Activated CD4-positive, alpha-beta T cell treated with anti-CD3 and anti-CD28 coated beads, Interleukin-2, amount 50 U/mL, for 24 hours (primary cell): ENCODE measurements around the gene PITPNC1.
"Not testable (repeated sequence)": the region's sequence is repeated elsewhere in the genome, so short reads cannot be mapped to it uniquely, and the experiment has no call there.

ENCODE experiments used
- DNase-seq, 2 donors: peaks; one replicate each; pipeline ENCODE4 v3.0.0-alpha.2; 2020; ENCODE audit warnings: low read depth in 1 of 2, low spot score in 1 of 2

Gene PITPNC1

GRCh38 chr17:67509390-67510287 lies 132.6 kb downstream of the PITPNC1 start:
- DNase-seq: no peak

GRCh38 chr17:67511012-67511411 lies 133.9 kb downstream of the PITPNC1 start:
- DNase-seq: no peak

DNA sequence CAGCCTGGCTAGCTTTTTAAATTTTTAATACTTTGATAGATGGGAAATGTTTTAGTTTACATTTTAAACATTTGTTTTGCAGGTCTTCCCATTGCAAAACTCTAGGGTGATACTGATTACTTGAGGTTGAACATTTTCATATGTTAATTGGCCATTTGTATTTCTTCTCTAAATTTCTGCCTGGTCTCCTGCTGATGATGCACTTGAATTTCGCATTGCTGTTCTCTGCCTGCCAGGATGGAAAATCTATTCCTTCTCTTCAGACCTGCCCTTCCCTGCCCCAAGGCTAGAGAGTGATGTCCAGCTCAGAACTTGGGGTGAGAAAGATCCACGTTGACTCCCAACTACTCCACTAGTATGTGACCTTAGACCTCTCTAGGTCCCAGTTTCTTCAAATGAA lies 134.7 kb downstream of the PITPNC1 start:
- DNase-seq: no peak

DNA sequence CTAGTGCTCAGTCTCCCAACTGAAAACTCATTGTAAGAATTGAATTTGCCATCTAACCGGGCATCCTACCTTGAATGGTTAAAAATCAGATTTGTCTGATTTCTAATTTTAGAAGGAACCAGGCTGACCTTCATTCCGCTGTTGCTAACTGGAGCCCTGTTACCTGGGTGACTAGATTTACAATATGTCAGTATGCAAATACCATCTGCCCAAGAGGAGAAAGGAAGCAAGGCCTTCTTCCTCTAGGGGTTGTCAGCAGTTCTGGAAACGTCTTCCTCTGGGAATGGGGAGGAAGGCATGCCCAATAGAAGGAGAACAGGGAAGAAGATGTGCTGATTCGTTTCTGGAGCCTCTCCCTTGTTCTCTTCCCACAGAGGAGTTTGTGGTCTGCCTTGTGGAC lies 137.9 kb downstream of the PITPNC1 start:
- DNase-seq: no peak

GRCh38 chr17:67515490-67516083 lies 138.5 kb downstream of the PITPNC1 start:
- no peak for DNase-seq

DNA sequence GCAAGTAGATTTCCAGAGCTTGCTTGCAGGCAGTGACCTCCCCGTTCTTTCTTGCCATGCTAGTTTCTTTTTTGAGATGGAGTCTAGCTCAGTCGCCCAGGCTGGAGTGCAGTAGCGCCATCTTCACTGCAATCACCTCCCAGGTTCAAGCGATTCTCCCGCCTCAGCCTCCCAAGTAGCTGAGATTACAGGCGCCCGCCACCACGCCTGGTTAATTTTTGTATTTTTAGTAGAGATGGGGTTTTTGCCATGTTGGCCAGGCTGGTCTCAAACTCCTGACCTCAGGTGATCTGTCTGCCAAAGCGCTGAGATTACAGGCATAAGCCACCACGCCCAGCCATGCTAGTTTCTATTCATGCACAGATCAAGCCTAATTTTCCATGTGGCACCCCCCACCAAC lies 139.5 kb downstream of the PITPNC1 start:
- not testable (repeated sequence) for DNase-seq

DNA sequence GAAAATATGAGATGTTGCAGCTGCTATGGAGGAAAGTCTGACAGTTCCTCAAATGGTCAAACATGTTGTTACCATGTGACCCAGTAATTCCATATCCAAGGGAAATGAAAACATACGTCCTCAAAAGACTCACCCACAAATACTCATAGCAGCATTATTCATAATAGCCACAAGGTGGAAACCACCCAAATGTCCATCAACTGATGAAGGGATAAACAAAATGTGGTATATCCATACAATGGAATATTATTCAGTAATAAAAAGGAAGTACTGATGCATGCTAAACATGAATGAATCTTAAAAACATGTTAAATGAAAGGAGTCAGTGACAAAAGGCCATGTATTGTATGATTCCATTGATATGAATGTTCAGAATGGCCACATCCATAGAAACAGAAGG lies 140.2 kb downstream of the PITPNC1 start:
- DNase-seq: no peak

DNA sequence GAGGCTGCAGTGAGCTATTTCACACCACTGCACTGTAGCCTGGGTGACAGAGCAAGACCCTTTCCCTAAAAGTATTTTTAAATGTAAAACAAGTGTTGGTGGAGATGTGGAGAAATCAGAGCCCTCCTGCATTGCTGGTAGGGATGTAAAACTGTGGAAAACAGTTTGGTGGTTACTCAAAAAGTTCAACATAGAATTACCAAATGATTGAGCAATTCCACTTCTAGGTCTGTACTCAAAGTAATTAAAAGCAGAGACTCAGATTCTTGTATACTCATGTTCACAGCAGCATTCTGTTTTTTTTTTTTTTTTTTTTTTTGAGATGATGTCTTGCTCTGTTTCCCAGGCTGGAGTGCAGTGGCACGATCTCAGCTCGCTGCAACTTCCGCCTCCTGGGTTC lies 141.8 kb downstream of the PITPNC1 start:
- DNase-seq: no peak

DNA sequence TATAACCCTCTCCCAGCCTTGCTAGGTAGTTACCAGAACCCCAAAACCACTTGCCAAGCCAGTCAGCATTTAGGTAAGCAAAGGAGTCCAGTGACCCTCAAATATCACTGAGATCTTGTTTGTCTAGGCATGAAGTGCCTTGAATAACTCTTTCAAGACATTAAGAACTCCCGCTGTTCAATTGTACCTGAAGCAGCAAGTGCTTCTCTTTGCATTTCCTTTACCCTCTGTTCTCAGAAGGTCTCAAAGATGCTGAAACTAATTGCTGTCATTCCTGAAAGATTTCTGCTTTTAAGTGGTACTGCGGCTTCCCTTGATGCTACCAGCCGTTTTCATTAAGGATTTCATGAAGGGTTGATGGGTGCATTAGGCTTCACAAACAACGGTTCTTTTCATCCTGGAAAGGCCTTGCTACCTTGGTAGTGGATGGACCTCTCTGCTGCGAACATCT lies 142.7 kb downstream of the PITPNC1 start:
- DNase-seq: no peak

DNA sequence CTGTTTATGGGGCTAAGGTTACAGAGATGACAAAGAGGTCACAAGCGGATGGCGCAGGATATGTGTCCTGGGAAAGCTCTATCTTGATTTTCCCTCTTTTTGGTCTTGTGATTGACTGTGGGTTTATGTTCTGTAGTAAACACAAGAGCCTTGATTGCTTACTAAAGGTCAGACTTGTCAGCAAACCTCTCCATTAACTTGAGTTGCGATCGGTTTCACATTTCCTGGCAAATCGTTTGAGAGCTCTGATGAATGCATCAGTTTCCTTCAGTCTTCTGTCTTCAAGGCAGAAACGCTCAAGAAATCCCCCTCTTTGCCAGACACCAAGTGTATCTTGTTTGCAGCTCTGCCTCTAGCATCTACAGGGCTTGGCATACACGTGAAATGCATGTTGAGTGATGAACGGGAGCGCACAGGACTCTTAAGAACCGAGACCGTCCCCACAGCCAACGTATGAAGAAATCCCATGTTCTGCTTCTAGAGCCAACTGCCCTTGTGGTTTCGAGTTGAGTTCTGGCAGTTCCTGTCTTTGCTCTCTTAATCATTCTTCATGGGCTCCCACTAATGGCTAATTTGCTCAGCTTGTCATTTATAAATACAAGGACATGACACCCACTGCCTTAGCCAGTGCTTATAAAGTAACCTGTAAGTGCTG lies 143.3 kb downstream of the PITPNC1 start:
- no peak for DNase-seq

- DNase-seq: no peak
These were observed 144.1 kb downstream of the PITPNC1 start for GRCh38 chr17:67520916-67521774.

DNA sequence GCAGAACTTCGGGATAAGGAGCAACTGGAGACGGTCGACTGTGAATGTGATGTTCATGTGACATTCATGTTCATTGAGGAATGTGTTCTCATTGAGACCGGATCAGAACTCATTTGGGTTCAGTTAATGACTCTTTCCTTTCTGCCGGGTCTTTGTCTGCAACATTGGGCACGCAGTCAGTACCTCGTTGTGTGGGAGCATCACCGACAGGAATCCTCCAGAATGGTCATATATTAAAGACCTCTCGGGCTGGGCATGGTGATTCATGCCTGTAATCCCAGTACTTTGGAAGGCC lies 144.6 kb downstream of the PITPNC1 start:
- DNase-seq: no peak

DNA sequence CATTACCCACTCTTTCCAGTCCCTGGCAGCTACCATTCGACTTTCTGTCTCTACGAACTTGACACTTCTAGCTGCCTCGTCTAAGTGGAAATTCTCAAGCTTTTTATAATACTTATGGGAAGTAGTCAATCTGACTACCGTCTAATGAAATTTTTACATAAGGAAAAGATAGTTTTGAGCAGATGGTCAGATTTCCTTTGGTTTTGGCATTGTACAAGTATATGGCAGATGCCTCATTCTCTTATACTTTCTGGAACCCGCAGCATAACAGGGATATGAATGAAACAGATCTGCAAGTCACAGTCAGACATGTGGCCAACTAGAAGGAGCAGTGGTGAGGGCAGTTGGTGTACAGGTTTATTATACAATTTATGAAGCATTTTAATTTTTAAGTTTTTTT lies 146.0 kb downstream of the PITPNC1 start:
- DNase-seq: no peak

- no peak for DNase-seq
These were observed 148.4 kb downstream of the PITPNC1 start for GRCh38 chr17:67525239-67526135.

GRCh38 chr17:67526700-67527099 lies 149.6 kb downstream of the PITPNC1 start:
- DNase-seq: no peak

DNA sequence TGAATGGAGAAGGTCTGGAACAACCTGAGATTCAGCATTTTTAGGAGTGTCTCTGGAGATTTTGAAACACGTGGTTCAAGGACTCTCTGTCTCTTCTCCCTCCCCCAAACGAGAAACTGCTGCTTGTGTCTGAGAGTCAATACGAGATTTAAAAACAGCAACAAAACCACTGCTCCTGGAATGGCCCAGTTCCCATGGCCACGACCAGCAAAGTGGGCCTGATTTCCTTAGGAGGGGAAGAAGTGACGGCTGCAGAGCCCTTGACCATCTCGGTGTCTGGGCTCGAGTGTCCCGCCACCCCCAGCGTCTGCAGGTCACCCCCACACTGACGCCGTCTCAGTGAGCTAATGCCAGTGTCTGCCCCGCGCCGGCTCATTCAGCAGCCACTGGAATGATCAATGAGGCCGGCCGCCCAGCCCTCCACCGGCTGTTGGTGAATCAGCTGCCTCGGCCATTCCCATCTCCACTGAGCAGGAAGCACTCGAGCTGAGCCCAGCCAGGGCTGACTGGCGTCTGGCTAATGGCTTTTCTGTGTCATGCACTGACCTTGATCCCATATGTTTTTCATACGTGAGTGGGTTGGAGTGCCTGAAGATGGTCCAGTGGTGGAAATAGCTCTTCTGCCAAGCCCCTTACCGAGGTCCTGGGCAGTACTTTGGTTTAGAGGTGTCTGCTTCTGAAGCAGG lies 151.8 kb downstream of the PITPNC1 start:
- DNase-seq: no peak

DNA sequence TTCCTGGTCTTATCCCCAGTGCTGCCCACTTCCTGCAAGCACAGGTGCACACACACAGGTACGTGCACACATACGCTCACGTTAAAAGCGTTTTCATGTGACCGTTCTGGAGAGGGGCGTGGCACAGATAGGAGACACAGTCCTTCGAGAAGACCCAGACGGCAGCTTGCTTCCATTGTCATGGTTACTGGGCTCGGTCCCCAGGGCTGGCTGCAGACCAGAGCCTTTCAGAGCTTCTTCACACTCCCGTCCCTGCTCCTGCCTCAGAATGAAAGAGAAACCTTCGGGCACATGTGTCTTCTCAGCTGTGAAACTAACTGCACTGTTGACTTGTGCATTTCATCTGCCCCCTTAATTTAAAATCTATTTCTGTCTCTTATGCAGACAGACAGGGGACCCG lies 154.2 kb downstream of the PITPNC1 start:
- no peak for DNase-seq

DNA sequence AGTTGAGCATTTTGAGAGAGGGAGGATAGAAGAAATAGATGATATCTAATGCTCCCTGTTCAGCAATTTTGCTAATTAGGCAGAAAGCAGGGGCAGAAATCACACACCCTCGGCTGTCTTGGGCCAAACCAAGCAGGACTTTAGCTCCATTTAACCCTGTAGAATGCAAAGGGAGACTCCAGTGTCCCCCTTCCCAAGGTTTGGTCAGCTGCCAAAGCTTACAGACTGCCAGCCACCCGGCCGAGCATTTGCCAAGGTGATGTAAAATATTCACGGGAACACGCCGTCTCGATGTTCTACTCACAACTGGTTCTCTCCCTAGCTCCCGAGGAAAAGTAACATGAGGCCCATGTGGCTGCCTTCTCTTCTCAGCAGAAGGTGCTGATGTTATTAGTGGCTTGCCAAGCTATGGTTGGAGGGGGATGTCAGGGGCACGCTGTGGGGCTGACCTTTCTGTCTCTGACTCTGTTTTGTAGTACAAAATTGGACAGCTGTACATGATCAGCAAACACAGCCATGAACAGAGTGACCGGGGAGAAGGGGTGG lies 155.3 kb downstream of the PITPNC1 start:
- no peak for DNase-seq

DNA sequence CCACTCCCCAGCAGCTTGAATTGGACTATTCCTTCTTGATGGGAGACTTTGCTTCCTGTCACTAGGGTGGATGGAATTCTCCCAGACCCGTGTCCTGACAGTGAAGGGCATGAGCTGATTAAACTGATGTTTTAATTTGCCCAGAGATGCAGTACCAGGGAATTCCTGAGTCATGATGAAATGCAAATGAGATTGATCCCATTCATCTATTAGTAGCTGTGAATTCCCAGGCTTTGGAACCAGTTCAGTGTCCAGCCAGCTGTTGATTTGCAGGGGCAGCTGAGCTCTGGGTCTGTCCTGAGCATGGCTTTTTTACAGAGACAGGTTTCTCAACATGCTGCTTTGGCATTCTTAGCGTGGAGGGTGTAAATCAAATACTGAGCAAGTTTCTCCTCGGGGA lies 157.9 kb downstream of the PITPNC1 start:
- no peak for DNase-seq
